H1 (cell line): ENCODE data around the gene HDAC9.

ENCODE experiments used
- FOSL1 ChIP-seq: IDR thresholded peaks from 2 replicates; pipeline ENCODE4 v1.6.1; 2011; ENCODE audit warnings: mild to moderate bottlenecking, low read depth, low read length, moderate library complexity; ENCODE audit not compliant: insufficient read depth
- POLR2AphosphoS5 ChIP-seq: IDR thresholded peaks from 2 replicates; pipeline ENCODE4 v1.6.1; 2011; ENCODE audit warnings: low read depth, low read length

- TF ChIP-seq POLR2AphosphoS5 (no peak), FOSL1 (no peak)
Measured at GRCh38 chr7:18727115-18727870, 231.7 kb downstream of the HDAC9 start.
